K562 (cell line): ENCODE data around the gene P2RY6.

Experiments used
- ELF1 ChIP-seq: fragments of 200-800 bp; sonication (Bioruptor generic); IDR thresholded peaks from 2 replicates; pipeline ENCODE4 v1.6.1; 2016; ENCODE audit warnings: missing genetic modification characterization, missing compliant biosample characterization
- POLR2AphosphoS5 ChIP-seq: IDR thresholded peaks from 2 replicates; pipeline ENCODE4 v1.6.1; 2011; ENCODE audit warnings: mild to moderate bottlenecking, low read depth, low read length, moderate library complexity; ENCODE audit not compliant: control insufficient read depth, insufficient read depth
- RFX5 ChIP-seq: IDR thresholded peaks from 2 replicates; pipeline ENCODE4 v1.6.1; 2011; ENCODE audit warnings: low read depth, mild to moderate bottlenecking, improper control_type of control experiment, low read length
- SIN3A ChIP-seq, 2 experiments: fragments of 150-350 bp in 1 of 2; IDR thresholded peaks; 2 replicates each; pipeline ENCODE4 v1.6.1; 2011 to 2016; ENCODE audit warnings: borderline replicate concordance in 2 of 2, low read depth in 2 of 2, low read length in 2 of 2, mild to moderate bottlenecking in 2 of 2, moderate library complexity in 2 of 2; ENCODE audit not compliant: control insufficient read depth in 1 of 2
- TF ChIP-seq, protein P1 (sequence below): sonication (generic); formaldehyde crosslinking; IDR thresholded peaks from 2 replicates; pipeline ENCODE4 v1.8.1; 2022; ENCODE audit warnings: missing genetic modification reagents
- TF ChIP-seq, protein P2 (sequence below), 3 experiments: IDR thresholded peaks in 2 of 3; conservative IDR thresholded peaks in 1 of 3; 2 replicates each; pipeline ENCODE4 v1.5.1; 2011 to 2012; ENCODE audit warnings: low read length in 3 of 3, mild to moderate bottlenecking in 3 of 3, control low read depth in 2 of 3, improper control_type of control experiment in 1 of 3, inconsistent platforms in 1 of 3, low read depth in 1 of 3, mixed read lengths in 1 of 3, moderate library complexity in 1 of 3; ENCODE audit not compliant: insufficient read depth in 2 of 3
- TF ChIP-seq, protein P3 (sequence below): sonication (generic); formaldehyde crosslinking; IDR thresholded peaks from 2 replicates; pipeline ENCODE4 v1.8.1; 2023; ENCODE audit warnings: mild to moderate bottlenecking, missing genetic modification reagents, moderate library complexity

DNA sequence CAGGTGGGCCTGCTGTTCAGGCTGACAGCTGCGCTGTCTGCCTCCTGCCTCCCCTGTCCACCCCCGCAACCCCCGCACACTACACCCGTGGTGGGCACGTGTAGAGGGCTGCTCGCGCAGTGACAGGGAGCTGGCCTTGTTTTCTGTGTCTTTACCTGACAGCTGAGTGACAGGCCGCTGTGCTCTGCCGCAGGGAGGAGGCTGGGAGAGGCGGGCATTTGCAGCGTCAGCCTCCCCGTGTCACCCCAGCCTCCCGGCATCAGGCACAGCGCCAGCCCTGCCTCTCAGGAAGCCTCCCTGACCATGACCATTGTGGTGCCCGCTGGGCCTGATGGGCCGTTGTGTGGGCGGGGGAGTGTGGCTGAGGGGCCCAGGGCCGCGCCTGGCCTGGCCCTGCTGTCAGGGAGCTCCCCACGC lies 72.1 kb downstream of the P2RY6 start:
- TF ChIP-seq RFX5: no peak
- no peak for TF ChIP-seq ELF1 (tag)
- TF ChIP-seq, protein P1, sequence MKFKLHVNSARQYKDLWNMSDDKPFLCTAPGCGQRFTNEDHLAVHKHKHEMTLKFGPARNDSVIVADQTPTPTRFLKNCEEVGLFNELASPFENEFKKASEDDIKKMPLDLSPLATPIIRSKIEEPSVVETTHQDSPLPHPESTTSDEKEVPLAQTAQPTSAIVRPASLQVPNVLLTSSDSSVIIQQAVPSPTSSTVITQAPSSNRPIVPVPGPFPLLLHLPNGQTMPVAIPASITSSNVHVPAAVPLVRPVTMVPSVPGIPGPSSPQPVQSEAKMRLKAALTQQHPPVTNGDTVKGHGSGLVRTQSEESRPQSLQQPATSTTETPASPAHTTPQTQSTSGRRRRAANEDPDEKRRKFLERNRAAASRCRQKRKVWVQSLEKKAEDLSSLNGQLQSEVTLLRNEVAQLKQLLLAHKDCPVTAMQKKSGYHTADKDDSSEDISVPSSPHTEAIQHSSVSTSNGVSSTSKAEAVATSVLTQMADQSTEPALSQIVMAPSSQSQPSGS (CRISPR knock-in tag): no peak
- no peak for TF ChIP-seq SIN3A (IDR thresholded peaks at IDR 0.05; ENCODE audit: borderline replicate concordance in 2 of 2, control insufficient read depth in 1 of 2, low read depth in 2 of 2, low read length in 2 of 2)
- TF ChIP-seq, protein P2, sequence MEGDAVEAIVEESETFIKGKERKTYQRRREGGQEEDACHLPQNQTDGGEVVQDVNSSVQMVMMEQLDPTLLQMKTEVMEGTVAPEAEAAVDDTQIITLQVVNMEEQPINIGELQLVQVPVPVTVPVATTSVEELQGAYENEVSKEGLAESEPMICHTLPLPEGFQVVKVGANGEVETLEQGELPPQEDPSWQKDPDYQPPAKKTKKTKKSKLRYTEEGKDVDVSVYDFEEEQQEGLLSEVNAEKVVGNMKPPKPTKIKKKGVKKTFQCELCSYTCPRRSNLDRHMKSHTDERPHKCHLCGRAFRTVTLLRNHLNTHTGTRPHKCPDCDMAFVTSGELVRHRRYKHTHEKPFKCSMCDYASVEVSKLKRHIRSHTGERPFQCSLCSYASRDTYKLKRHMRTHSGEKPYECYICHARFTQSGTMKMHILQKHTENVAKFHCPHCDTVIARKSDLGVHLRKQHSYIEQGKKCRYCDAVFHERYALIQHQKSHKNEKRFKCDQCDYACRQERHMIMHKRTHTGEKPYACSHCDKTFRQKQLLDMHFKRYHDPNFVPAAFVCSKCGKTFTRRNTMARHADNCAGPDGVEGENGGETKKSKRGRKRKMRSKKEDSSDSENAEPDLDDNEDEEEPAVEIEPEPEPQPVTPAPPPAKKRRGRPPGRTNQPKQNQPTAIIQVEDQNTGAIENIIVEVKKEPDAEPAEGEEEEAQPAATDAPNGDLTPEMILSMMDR (IDR thresholded peaks at IDR 0.05 in 2 of 3, conservative IDR thresholded peaks at IDR 0.05 in 1 of 3; ENCODE audit: insufficient read depth in 2 of 3, low read depth in 1 of 3, low read length in 3 of 3): no peak
- TF ChIP-seq, protein P3, sequence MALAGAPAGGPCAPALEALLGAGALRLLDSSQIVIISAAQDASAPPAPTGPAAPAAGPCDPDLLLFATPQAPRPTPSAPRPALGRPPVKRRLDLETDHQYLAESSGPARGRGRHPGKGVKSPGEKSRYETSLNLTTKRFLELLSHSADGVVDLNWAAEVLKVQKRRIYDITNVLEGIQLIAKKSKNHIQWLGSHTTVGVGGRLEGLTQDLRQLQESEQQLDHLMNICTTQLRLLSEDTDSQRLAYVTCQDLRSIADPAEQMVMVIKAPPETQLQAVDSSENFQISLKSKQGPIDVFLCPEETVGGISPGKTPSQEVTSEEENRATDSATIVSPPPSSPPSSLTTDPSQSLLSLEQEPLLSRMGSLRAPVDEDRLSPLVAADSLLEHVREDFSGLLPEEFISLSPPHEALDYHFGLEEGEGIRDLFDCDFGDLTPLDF (CRISPR knock-in tag): no peak
- TF ChIP-seq POLR2AphosphoS5: no peak
